ENCODE results near the gene CD247. TPM values are rescaled to one million over a fixed set of nuclear protein-coding genes. Genes with fewer than 3 reads are reported as not detected.

Gene CD247
- total RNA-seq, 1 experiment from 2014 or later = 9.3 TPM

DNA sequence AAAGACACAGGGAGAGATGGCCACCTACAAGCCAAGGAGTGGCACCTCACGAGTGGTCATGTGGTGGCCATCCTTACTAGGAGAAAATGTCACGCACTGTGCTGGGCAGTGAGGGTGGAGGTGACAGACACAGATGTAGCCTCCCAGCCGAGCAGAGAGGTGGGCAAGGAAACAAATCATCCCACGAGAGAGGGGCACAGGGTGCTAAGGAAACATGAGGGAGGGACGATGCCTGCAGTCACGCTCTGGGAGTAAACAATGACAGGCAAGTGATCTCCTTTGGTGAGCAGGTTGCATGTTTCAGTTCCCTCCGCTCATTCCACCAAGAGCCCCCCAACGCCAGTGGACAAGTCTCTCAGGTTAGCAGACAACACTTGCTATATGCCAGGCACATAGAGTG, 65.8 kb downstream of the CD247 start:
- in situ Hi-C loops (cut with HindIII; ENCODE audit: low sequenced_read_pairs) = no loop called here
- DNase-seq (ENCODE audit: low spot score) = no peak

DNA sequence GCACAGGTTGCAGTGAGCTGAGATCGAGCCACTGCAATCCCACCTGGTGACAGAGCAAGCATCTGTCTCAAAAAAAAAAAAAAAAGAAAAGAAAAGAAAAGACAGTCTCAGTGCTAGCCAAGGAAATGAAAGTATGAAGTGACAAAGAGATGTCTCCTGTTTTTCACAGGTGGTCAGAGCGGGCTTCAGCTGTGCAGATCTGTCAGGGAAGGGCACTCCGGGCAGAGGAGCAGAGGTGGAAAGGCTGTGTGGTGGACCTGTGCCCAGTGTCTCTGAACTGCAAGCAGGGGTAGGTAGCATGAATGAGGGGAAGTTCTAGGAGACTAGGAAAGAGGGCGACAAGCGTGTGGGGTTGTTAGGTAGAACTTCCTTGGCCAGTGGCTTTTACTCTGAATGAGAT, 67.5 kb downstream of the CD247 start:
- in situ Hi-C loops (cut with HindIII; ENCODE audit: low sequenced_read_pairs) = no loop called here
- DNase-seq (ENCODE audit: low spot score) = no peak

DNA sequence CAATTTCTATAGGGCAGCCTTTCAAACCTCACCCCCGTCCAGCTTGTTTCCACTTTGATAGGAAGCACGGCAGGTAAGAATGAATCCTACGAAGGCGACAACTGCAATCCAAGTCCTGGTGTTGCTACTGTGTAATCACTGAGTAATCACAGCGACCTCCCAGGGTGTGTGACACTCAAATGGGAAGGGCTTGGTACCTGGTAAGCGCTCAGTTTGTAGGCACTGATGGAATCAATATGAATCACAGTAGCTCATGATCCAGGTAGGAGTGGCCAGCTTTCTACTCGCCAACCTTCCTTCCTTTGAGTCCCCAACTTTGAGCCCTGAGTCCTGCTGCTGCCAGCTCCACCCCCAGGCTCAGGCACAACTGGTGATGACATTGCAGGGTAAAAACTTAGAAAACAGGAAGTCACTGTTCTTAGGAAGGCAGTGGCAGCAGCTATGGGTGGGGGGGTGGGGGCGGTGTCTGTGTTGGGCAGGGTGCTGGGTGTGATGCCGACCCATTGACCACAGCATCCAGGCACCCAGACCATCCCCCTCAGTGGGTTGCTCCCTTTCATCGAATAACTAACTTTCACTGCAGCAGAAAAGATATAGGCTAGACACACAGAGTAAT, 70.7 kb downstream of the CD247 start:
- in situ Hi-C loops (cut with HindIII; ENCODE audit: low sequenced_read_pairs) = no loop called here

DNA sequence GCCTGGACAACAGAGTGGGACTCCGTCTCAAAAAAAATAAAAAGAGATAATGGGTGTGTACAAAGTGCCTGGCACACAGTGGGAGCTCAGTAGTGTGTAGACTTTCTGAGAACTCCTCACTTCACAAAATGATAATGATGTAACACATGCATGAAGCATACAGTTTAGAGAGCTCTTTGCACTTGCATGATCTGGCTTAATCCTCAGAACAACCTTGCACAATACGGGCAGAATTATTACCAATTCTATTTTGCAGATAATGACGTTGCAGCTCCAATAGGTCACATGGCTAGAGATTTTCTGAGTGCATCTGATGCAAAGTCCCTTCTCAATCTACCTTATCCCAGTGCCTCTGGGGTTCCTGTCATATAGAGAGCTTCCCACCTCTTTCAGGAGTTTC, 71.4 kb downstream of the CD247 start:
- in situ Hi-C loops (cut with HindIII; ENCODE audit: low sequenced_read_pairs) = no loop called here
- DNase-seq (ENCODE audit: low spot score) = no peak

More for the DNA sequence above, 70.7 kb downstream of the CD247 start:
- DNase-seq (ENCODE audit: low spot score) = peak; percentile 51

DNA sequence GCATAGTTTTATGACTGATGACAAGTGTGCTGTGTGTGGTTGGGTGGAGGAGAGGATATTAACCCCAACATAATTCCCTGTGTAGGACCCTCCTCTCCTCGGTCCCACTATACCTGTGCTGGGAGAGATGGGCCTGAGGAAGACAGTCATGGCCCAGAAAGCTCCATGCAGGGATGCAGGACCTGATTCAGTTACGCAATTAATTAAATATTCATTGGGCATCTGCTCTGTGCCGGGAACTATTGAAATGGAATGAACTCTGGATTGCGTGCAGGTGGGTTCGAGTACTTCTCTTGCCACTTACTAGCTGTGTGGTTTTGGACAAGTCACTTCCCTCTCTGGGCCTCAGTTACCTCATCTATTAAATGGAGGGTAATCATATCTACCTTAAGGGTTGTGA, 74.6 kb downstream of the CD247 start:
- no peak for DNase-seq (ENCODE audit: low spot score)
- in situ Hi-C loops (cut with HindIII; ENCODE audit: low sequenced_read_pairs) = no loop called here

DNA sequence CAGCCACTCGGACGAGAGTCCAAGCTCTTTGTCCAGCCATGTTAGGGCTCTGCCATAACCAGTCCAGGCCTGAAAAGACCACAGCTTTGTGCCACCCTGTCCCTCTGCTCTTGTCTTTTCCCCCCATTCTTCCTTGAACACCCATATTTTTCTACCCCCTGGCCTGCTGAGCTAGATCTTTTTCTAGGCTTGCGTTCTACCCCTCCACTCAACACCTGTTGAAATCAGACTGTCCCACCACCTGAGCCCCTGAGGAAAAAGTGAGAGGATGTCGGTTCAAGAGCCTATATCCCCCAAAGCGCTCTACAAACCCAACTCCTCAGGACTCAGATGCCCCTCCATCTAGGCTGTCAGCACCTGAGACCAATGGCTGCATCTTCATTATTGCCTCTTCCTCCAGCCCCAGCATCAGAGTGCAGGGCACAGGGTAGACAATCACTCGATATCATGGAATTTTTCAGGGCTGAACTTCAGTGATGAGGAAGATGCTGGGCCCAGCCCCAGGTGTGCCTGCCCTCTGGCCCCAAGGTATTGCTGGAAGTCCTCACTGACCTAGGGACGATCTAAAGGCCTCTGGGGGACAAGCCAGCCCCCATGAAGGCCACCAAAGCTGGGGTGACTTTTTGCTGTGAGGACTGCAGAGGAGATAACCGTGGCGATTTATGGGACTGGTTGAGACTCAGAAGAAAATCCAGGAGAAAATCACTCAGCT, 75.3 kb downstream of the CD247 start:
- in situ Hi-C loops (cut with HindIII; ENCODE audit: low sequenced_read_pairs) = no loop called here
- no peak for DNase-seq (ENCODE audit: low spot score)

DNA sequence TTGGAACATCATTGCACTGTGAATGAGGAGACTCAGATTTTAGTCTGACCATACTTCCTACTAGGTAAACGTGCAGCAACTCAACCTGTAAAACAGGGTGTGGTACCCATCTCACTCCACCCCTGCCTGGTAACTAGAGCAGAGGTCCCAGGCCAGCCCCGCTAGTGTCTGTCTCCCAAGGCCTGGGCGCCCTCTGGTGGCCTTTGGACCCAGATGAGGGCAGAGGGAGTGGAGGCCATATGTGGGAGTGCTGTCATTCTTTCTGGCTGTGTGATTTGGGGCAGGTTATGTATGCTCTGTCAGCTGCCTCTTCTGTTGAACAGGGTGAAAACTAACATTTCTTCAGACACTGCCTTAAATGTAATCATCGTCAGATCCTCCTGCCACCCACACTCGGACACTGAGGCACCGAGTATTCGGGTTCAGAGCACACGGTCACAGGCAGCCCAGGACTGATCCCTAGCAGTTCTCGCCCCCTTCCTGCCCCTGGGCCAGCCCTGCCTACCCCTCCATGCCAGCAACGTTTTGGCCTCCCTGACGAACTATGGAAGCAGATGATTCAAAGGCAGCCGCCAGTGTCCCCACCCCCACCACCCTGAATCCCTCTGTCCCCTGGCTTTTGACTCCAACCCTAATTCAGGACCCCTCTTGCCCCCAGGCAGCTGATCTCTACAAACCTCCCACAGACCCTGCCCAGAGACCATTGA, 76.0 kb downstream of the CD247 start:
- in situ Hi-C loops (cut with HindIII; ENCODE audit: low sequenced_read_pairs) = no loop called here

DNA sequence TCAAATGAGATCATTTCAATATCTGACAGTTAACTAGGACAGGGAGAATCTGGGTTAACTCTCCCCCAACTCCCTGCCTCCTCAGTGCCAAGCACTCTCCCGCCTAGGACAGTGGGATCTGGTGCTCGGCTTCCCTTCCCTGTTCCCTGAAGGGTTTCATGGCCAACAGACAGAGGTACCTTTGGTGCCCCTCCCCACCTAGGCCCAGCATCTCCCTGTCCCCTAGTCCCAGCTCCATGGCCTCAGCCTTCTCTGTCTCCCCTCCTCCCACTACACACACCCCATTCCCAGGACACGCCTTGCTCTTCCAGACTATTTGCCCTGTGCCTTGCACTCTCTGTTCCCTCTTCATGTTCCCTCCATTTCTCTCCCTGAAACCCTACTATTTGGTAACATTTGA, 77.1 kb downstream of the CD247 start:
- in situ Hi-C loops (cut with HindIII; ENCODE audit: low sequenced_read_pairs) = no loop called here
- no peak for DNase-seq (ENCODE audit: low spot score)

More for the DNA sequence above, 76.0 kb downstream of the CD247 start:
- DNase-seq (ENCODE audit: low spot score) = peak; percentile 88

DNA sequence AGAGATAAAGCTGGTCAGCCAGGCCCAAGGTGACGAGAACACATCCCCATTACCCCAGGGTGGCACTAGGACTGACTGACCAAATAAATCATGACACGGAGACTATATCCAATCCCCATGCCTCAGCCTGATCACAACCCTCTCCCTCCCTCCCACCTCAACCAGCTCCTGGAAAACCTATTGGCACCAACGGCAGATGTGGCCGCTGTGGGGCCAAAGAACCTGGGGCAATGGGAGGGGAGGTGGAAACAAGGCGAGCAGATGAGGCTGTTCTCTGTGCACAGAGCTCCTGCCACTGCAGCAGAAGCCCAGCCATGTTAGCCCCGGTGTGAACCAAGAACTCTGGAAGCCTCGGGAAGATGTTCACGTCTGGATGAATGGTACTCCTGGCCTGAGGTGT, 77.6 kb downstream of the CD247 start:
- in situ Hi-C loops (cut with HindIII; ENCODE audit: low sequenced_read_pairs) = no loop called here

DNA sequence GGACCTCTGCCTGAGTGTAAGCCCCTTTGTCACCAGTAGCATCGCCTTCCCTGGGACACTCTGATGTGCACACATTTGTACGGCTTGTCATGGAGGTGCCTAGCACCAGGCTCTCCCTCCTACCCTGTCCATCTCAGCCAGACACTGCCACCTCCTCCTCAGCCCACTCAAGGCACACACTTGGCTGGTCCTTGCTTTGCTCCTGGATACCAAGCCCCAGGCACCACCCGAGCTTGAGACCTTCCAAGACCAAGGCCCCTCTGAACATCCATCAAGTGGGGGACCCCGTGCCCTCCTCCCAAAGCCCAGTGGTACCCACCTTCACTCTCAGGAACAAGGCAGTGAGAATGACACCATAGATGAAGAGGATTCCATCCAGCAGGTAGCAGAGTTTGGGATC, 78.0 kb downstream of the CD247 start:
- no peak for DNase-seq (ENCODE audit: low spot score)
- in situ Hi-C loops (cut with HindIII; ENCODE audit: low sequenced_read_pairs) = no loop called here

More for the DNA sequence above, 77.6 kb downstream of the CD247 start:
- no peak for DNase-seq (ENCODE audit: low spot score)

DNA sequence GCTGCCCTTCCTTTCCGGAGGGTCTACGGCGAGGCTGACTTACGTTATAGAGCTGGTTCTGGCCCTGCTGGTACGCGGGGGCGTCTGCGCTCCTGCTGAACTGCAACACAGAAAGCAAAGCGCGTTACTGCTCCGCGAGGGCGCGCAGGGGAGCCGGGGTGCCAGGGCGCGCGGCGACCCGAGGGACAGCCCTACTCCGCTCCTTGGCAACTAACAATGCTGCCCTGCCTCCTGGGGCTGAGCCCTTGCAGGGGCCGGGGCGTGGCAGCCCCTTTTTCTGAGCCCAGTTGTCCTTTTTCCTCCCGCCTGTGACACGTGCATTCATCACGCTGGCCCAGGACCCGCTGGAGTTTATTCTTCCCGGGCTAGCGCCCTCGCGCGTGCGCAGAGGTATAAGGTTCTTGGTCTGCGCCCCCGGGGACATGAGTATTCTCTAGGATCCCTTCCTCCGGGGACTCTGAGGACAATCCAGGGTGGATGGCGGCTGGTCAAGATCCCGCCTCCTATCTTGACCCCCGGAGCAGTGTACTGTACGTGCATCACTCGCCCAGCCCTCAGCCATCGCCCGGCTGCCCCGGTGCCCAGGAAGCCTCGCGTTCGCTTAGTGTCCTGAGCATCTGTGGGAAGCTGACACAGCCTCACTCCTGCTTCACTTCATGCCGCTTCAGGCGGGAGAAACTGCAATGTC, 78.9 kb downstream of the CD247 start:
- in situ Hi-C loops (cut with HindIII; ENCODE audit: low sequenced_read_pairs) = no loop called here
- DNase-seq (ENCODE audit: low spot score) = peak; percentile 66

DNA sequence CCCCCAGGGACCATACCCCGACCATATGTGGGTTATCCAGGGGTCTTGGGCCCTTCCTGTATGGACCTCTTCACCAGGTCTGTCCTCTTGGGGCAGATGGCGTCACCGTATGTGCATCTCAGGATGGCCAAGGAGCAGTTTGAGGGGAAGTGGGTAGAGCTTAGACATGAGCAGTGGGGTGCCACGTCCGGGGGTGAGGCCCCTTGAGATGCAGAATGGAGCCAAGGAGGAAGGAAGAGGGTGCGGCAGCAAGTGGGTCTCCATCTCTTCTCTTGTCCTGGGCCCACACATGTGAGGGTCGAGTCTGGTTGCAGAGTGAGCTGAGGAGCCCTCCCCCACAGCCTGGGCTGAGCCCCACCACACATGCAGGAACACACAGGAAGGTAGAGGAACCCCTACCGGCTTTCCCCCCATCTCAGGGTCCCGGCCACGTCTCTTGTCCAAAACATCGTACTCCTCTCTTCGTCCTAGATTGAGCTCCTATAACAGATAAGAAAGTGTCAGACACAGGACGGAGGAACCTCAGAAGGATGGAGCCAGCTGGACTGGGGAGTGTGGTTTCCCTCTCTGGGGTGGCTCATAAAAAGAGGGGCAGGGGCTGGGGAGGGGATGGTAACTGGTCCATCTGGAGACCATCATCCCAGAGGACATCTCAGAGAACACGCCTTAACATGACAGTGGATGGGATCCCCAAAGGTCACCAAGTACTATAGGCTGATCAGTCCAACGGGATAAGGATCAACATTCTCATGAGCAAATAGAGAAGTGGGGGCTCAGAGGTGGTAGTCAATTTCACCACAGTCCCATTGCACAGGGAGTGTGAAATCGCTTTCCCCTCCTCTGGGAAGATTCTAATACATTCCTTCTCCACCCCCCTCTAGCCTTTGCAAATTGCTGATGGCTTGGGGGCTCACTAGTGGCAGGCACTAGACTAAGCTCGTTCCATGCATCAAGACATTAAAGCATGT, 79.9 kb downstream of the CD247 start:
- no peak for DNase-seq (ENCODE audit: low spot score)
- in situ Hi-C loops (cut with HindIII; ENCODE audit: low sequenced_read_pairs) = no loop called here

DNA sequence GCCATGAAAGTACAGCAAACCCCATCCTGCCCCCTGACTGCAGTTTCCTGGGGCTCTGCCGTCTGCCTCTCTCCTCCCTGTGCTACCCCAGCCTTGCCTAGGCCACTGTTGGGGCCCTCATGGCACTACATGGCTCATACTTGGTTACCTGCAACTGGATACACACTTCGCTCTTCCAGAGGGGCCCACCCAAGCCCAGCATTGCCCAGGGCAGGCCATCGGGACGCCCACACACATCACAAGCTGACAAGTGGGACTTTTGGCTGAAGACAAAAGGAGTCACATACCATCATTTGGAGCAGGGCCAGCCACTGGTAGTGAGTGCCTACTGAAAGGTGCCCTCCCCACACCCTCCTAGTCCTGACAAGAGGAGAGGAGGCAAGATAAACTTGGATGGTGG, 82.8 kb downstream of the CD247 start:
- in situ Hi-C loops (cut with HindIII; ENCODE audit: low sequenced_read_pairs) = no loop called here
- DNase-seq (ENCODE audit: low spot score) = no peak

DNA sequence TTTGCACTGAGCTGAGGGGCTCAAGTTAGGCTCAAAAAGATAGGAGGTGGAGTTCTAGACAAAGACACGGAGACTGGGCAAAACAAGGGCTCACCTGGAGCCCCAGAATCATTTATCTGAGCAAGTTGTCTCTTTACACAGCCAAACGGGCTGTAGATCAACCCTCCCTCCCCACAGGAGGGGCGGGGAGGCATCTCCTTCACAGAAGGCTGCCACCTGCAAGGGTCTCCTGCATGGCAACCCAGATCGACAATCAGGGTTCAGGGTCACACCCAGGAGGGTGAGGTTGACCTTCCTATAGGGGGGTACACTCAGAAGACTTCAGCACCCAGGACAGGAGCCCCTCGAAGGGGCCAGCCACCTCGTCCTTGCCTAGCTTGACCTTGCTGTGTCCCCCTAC, 84.0 kb downstream of the CD247 start:
- DNase-seq (ENCODE audit: low spot score) = no peak
- in situ Hi-C loops (cut with HindIII; ENCODE audit: low sequenced_read_pairs) = no loop called here

DNA sequence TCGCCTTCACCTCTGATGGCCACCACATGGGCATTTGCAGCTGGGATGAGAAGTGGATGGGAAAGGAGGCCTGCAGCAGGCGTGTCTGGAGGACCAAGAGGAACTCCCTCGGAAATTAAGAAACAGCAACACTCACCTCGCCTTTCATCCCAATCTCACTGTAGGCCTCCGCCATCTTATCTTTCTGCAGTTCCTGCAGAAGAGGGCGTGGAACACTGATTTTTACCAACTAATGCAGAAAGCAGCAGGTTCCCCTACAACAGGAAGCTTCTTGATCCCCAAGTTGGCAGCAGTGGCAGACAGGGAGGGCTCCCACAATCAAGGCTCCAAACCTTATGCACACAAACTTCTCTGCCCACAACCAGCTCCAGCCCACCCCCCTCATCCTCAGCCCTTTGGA, 84.4 kb downstream of the CD247 start:
- DNase-seq (ENCODE audit: low spot score) = no peak
- in situ Hi-C loops (cut with HindIII; ENCODE audit: low sequenced_read_pairs) = no loop called here

DNA sequence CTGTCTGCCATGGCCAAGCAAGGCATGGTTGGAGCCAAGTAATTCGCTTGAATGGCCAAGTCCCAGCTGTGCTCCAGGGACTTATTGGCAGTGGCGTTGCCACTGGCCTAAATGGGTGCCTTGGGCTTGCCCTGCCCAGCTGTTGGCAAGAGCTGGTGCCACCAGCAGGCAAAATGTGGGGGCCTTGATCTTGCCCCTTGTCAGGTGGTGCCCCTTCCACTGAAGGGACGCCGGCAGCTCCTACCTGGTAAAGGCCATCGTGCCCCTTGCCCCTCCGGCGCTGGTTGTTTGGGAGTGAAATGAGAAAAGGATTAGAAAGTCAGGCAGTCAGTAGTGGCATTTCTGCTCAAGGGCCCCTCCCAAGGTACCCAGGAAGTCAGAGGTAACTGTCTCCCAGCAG, 85.5 kb downstream of the CD247 start:
- no peak for DNase-seq (ENCODE audit: low spot score)
- in situ Hi-C loops (cut with HindIII; ENCODE audit: low sequenced_read_pairs) = no loop called here

DNA sequence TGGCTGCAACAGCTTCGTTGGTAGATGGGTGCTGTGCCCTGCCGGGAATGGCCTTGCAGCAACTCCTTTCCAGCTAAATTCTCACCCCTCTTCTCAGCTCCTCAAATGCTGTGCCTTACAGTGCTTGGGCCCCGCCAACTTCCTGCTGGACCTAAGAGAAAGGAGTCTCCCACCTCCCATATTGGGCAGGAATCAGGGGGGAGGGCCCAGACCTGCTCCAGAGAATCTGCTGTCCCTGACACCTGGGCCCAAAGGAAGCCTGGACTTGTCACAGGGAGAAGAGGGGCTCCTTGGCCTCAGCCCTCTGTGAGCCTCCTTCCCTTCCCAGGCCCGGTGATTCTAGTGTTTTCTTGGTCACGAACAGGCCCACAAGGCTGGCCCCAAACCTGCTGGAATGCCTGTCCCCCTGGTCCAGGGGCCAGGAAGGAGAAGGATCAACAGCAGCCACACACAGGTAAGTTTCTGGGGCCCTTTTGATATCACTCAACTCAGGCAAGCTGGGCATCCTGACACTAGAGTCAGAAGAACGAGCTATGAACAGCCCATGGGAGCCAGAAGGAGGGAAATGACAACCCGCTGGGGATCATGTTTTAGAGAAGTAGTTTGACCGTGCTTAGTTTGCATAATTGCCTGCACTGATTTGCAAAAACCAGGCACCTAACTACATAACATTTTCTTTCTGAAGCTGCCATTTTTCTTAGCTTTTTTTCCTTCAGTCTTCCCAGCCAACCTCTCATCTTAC, 86.2 kb downstream of the CD247 start:
- in situ Hi-C loops (cut with HindIII; ENCODE audit: low sequenced_read_pairs) = no loop called here

DNA sequence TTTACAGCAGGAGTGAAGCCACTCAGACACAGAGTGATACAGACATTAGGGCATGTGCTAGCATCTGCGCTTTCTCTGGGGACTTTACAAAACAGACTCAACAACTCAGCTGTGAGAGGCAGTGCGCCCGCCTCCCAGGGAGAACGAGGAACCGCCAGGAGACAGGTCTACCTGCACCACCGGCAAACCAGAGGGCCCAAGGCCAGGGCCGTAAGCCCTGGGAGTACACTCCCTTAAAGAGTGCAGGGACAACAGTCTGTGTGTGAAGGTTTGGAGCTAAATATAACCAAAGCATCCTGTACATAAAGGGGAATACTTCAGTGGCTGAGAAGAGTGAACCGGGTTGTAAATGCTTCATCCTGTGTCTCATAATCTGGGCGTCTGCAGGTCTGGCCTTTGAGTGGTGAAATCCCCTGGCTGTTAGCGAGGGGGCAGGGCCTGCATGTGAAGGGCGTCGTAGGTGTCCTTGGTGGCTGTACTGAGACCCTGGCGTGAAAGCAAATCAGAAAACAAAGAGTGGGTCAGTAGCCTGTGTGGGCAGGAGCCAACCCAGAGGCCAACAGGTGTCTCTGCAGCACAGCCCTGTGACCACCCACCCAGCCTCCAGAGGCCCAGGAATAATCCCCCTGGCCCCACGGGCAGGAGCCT, 86.9 kb downstream of the CD247 start:
- peak; percentile 41 for DNase-seq (ENCODE audit: low spot score)
- in situ Hi-C loops (cut with HindIII; ENCODE audit: low sequenced_read_pairs) = no loop called here

More for the DNA sequence above, 86.2 kb downstream of the CD247 start:
- DNase-seq (ENCODE audit: low spot score) = no peak
